Measurements from ENCODE around the gene BMX.

BMX gene

DNA sequence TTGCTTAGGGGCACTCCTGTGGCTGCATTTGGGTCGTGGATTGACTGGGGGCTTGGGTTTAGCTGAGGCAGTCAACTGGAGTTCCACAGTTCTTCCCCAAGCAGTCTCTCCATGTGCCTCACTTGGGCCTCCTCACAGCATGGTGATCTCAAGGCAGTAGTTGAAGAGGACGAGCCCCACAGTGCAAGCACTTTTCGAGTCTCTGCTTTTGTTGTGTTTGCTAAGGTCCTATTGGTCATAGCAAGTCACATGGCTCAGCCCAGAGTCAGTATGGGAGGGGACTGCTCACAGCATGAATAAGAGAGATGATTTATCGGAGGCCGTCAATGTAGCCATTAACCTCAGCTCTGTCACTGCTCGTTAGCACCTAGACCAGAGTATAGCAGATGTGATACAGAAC lies 29.7 kb downstream of the BMX start:
- no peak for TF ChIP-seq CTCF (IDR thresholded peaks at IDR 0.05; ENCODE audit: low read depth, low read length)
- no peak for DNase-seq (ENCODE audit: extremely low read depth, low read depth)

- DNase-seq (ENCODE audit: extremely low read depth, low read depth): no peak
- no peak for TF ChIP-seq CTCF (IDR thresholded peaks at IDR 0.05; ENCODE audit: low read depth, low read length)
These were observed 46.1 kb downstream of the BMX start for GRCh38 chrX:15546745-15547144.

DNA sequence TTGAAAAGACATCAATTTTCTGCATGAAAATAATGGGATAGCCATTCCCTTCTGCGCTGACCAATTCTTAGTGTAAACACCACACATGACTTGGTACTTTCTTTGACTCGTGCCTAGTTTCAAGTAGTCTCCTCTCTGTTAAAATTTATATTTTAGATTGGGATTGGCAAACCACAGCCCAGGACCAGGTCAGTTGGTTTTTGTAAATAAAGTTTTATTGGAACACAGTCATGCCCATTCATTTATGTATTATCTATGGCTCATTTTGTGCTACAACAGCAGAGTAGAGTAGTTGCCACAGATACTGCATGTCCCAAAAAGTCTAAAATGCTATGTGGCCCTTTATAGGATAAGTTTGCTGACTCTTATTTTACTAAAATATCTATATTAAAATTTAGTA lies 46.7 kb downstream of the BMX start:
- no peak for TF ChIP-seq CTCF (IDR thresholded peaks at IDR 0.05; ENCODE audit: low read depth, low read length)
- no peak for DNase-seq (ENCODE audit: extremely low read depth, low read depth)

GRCh38 chrX:15549189-15550012 lies 48.8 kb downstream of the BMX start:
- no peak for DNase-seq (ENCODE audit: extremely low read depth, low read depth)
- no peak for TF ChIP-seq CTCF (IDR thresholded peaks at IDR 0.05; ENCODE audit: low read depth, low read length)

- no peak for TF ChIP-seq CTCF (IDR thresholded peaks at IDR 0.05; ENCODE audit: low read depth, low read length)
- DNase-seq (ENCODE audit: extremely low read depth, low read depth): no peak
These were observed 58.6 kb downstream of the BMX start for GRCh38 chrX:15559227-15559626.

DNA sequence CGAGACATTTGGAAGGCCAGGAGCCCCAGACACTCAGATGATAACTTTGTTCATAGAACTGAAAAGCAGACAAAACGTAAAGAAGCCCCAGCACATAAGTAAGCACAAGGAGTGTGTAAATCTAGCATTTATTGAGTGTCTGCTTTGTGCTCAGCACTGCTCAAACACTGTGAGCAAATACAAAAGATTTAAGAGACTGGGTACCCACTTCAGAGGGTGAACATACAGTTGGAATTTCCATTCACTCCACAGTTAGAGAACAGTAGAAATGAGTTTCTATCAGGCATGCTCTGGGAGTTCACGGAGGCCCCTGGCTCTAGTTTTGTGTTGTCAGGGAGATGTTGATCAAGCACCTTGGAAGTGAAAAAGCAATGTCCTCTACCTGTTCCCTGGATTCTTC lies 60.3 kb downstream of the BMX start:
- DNase-seq (ENCODE audit: extremely low read depth, low read depth): no peak
- TF ChIP-seq CTCF (IDR thresholded peaks at IDR 0.05; ENCODE audit: low read depth, low read length): no peak

DNA sequence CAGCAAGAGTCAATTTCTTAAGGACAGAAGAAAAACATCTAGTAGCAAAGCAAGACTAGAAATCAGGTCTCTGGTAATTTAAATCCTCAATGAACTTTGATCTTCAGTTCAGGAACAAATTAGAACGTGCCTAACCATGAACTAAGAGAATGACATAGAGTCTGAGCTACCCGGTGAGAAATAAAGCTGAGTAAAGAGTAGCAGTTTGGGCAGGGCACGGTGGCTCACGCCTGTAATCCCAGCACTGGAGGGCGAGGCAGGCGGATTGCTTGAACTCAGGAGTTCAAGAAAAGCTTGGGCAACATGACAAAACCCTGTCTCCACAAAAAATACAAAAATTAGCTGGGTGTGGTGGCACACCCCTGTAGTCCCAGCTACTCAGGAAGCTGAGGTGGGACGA lies 62.4 kb downstream of the BMX start:
- DNase-seq (ENCODE audit: extremely low read depth, low read depth): no peak
- TF ChIP-seq CTCF (IDR thresholded peaks at IDR 0.05; ENCODE audit: low read depth, low read length): no peak
